A673 (cell line): Measurements from ENCODE around the gene JMJD1C. TPM values are rescaled to one million over a fixed set of nuclear protein-coding genes. Genes with fewer than 3 reads are reported as not detected.
A peak's percentile ranks its signal among the peaks of the same experiment; 100 is the strongest.

Source experiments
- BruUV-seq: library from RNA; stranded (reverse); fragments of 400-500 nt; replicated peaks from 2 replicates; lab custom pipeline; 2021; lab: Mats Ljungman, UMichigan
- CTCF ChIA-PET: fragments of 300-600 bp; sonication (Branson Sonifier 250); formaldehyde crosslinking; loops from one replicate; lab custom pipeline; 2022; ENCODE audit warnings: antibody characterized with exemption; lab: Charles Lee
- POLR2A ChIA-PET: fragments of 300-600 bp; sonication (Branson Sonifier 250); formaldehyde crosslinking; loops from one replicate; lab custom pipeline; 2022; ENCODE audit warnings: antibody characterized with exemption; ENCODE audit not compliant: low non-redundant PET; lab: Charles Lee
- DNase-seq: peaks from one replicate; pipeline ENCODE4 v3.0.0-alpha.2; 2015; ENCODE audit warnings: low spot score
- H3K27ac ChIP-seq: fragments of 200-600 bp; sonication (generic); 2 replicates; pipeline ENCODE4 v1.5.1; 2016; ENCODE audit warnings: mixed run types, low read depth, mild to moderate bottlenecking, mixed read lengths, antibody characterized with exemption, low read length; ENCODE audit not compliant: poor library complexity, severe bottlenecking
- H3K27me3 ChIP-seq: fragments of 200-600 bp; sonication (generic); replicated peaks from 2 replicates; pipeline ENCODE4 v1.6.1; 2017; ENCODE audit warnings: mixed run types, low read depth, mild to moderate bottlenecking, mixed read lengths, antibody characterized with exemption, low read length; ENCODE audit not compliant: insufficient read depth, poor library complexity
- H3K36me3 ChIP-seq: fragments of 200-600 bp; sonication (generic); 2 replicates; pipeline ENCODE4 v1.6.1; 2016; ENCODE audit warnings: mixed run types, mild to moderate bottlenecking, mixed read lengths, antibody characterized with exemption, low read length; ENCODE audit not compliant: insufficient read depth, poor library complexity, severe bottlenecking
- H3K4me1 ChIP-seq: fragments of 200-600 bp; sonication (generic); 2 replicates; pipeline ENCODE4 v1.6.1; 2017; ENCODE audit warnings: mixed run types, mild to moderate bottlenecking, mixed read lengths, antibody characterized with exemption, low read length; ENCODE audit not compliant: insufficient read depth, poor library complexity, severe bottlenecking
- H3K4me3 ChIP-seq: fragments of 200-600 bp; sonication (generic); 2 replicates; pipeline ENCODE4 v1.5.1; 2016; ENCODE audit warnings: low read depth, mixed run types, mild to moderate bottlenecking, mixed read lengths, low read length; ENCODE audit not compliant: poor library complexity, severe bottlenecking
- H3K9me3 ChIP-seq: fragments of 200-600 bp; sonication (generic); 2 replicates; pipeline ENCODE4 v1.6.1; 2016; ENCODE audit warnings: mixed run types, low read depth, mild to moderate bottlenecking, mixed read lengths, antibody characterized with exemption, low read length; ENCODE audit not compliant: poor library complexity, severe bottlenecking
- CTCF ChIP-seq: fragments of 300-800, 200-600 bp; sonication (generic); conservative IDR thresholded peaks from 2 replicates; pipeline ENCODE4 v1.5.1; 2017; ENCODE audit warnings: low read depth, mild to moderate bottlenecking, antibody characterized with exemption, low read length, moderate library complexity, mixed read lengths
- EZH2 ChIP-seq: fragments of 200-600 bp; sonication (generic); IDR thresholded peaks from 2 replicates; pipeline ENCODE4 v1.6.1; 2017; ENCODE audit warnings: borderline replicate concordance, low read depth, mild to moderate bottlenecking, mixed read lengths, antibody characterized with exemption, low read length; ENCODE audit not compliant: poor library complexity, severe bottlenecking
- intact Hi-C: fragments of 100-400 bp; cut with micrococcal nuclease; formaldehyde crosslinking; loops from one replicate; pipeline ENCODE4 v1.10.0; 2022; ENCODE audit not compliant: unreplicated experiment
- total RNA-seq: library from RNA; stranded (reverse); gene quantifications from 2 replicates; pipeline ENCODE4 v1.2.3, GENCODE V29; 2021

Gene JMJD1C
- total RNA-seq, 1 experiment from 2014 or later: 71.4 TPM

DNA sequence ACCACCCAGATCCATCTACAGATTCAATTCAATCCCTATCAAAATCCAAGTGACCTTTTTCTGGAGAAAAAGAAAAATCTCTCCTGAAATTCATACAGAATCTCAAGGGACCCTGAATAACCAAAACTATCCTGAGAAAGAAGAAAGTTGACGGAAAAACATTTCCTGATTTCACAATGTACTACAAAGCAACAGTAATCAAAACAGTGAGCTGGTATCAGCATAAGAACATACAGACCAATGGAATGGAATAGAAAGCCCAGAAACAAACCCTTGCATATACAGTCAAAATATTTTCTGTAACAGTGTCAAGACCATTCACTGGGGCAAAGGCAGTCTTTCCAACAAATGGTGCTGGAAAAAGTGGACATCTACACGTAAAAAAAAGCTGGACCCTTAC is 89.9 kb downstream of the JMJD1C start:
- CTCF ChIA-PET: no interaction called here
- POLR2A ChIA-PET: no interaction called here
- intact Hi-C loops: no loop called here
- BruUV-seq: no TSS peak
- no peaks in the 10 kb centered on the region for H3K9me3 ChIP-seq
- H3K4me3 ChIP-seq: no peak overlapping the region
- TF ChIP-seq EZH2 (no peak), CTCF (no peak)
- no peaks in the 10 kb centered on the region for H3K36me3 ChIP-seq
- no peak for DNase-seq
- H3K4me1 ChIP-seq: peaks cover 25% of the 10 kb centered on the region
- no peaks in the 10 kb centered on the region for H3K27me3 ChIP-seq
- H3K27ac ChIP-seq: peak overlapping the region; percentile 38

DNA sequence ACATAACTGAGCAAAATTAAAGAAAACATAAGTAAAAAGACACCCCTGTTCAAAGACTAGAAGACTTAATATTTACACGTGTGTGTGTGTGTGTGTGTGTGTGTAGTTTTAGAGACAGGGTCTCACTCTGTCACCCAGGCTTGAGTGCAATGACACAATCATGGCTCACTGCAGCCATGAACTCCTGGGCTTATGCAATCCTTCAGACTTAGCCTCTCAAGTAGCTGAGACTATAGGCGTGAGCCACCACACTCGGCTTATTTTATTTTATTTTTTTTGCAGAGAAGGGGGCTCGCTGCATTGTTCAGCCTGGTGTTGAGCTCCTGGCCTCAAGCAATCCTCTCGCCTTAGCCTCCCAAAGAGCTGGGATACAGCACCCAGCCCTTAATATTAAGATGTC is 90.3 kb downstream of the JMJD1C start:
- no peak for TF ChIP-seq CTCF
- no peak for TF ChIP-seq EZH2
- no TSS peak for BruUV-seq
- ChIA-PET CTCF (no interaction called here), POLR2A (no interaction called here)
- no peak overlapping the region for H3K4me3 ChIP-seq
- no peaks in the 10 kb centered on the region for H3K9me3 ChIP-seq
- no peak for DNase-seq
- intact Hi-C loops: no loop called here
- peaks cover 25% of the 10 kb centered on the region for H3K4me1 ChIP-seq
- H3K27me3 ChIP-seq: no peaks in the 10 kb centered on the region
- H3K36me3 ChIP-seq: no peaks in the 10 kb centered on the region
- peak overlapping the region; percentile 38 for H3K27ac ChIP-seq

GRCh38 chr10:63374991-63375390 is 90.8 kb downstream of the JMJD1C start:
- DNase-seq: peak; percentile 30
- H3K27ac ChIP-seq: peak overlapping the region; percentile 38
- no peaks in the 10 kb centered on the region for H3K27me3 ChIP-seq
- H3K36me3 ChIP-seq: no peaks in the 10 kb centered on the region
- TF ChIP-seq EZH2 (no peak), CTCF (no peak)
- POLR2A ChIA-PET: no interaction called here
- H3K9me3 ChIP-seq: no peaks in the 10 kb centered on the region
- no peak overlapping the region for H3K4me3 ChIP-seq
- H3K4me1 ChIP-seq: peaks cover 25% of the 10 kb centered on the region
- intact Hi-C loops: no loop called here
- no TSS peak for BruUV-seq
- CTCF ChIA-PET: no interaction called here
